GM11168 (cell line): ENCODE results near the gene MFAP3L.
"Not testable (repeated sequence)": the region's sequence is repeated elsewhere in the genome, so short reads cannot be mapped to it uniquely, and the experiment has no call there.

Source experiments
- in situ Hi-C: fragments of 300-500 bp; cut with MboI; formaldehyde crosslinking; loops from one replicate; pipeline ENCODE4 v1.12.0; 2022; ENCODE audit warnings: low sequenced_read_pairs; ENCODE audit not compliant: unreplicated experiment

MFAP3L gene

GRCh38 chr4:169956091-169956843, 69.9 kb downstream of the MFAP3L start:
- in situ Hi-C loops: no loop called here

GRCh38 chr4:169955521-169955920, 70.7 kb downstream of the MFAP3L start:
- in situ Hi-C loops: no loop called here

- in situ Hi-C loops: no loop called here
Measured at GRCh38 chr4:169952236-169953002, 73.8 kb downstream of the MFAP3L start.

- in situ Hi-C loops: no loop called here
Measured at GRCh38 chr4:169948271-169948670, 77.9 kb downstream of the MFAP3L start.

- in situ Hi-C loops: no loop called here
Measured at GRCh38 chr4:169945636-169946035, 80.6 kb downstream of the MFAP3L start.

DNA sequence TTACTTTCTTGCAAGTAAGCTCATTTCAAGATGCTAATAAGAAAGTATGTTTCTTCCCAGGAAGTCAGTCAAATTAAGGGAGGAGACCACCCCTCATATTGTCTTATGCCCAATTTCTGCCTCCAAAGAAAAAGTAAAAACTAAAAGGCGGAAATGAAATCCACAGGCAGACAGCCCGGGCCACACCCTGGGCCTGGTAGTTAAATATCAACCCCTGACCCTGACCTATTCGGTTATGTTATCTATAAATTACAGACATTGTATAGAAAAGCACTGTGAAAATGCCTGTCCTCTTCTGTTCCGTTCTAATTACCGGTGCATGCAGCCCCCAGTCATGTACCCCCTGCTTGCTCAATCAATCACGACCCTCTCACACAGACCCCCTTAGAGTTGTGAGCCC, 82.6 kb downstream of the MFAP3L start:
- in situ Hi-C loops: not testable (repeated sequence)

GRCh38 chr4:169941141-169941540, 85.1 kb downstream of the MFAP3L start:
- in situ Hi-C loops: no loop called here

GRCh38 chr4:169940460-169940859, 85.7 kb downstream of the MFAP3L start:
- in situ Hi-C loops: no loop called here
